MM.1S (cell line): ENCODE results near the gene BTRC.

Experiments used
- DNase-seq: peaks from one replicate; pipeline ENCODE4 v3.0.0-alpha.2; 2015
- H2AFZ ChIP-seq: fragments of 300-600 bp; sonication (generic); 2 replicates; pipeline ENCODE4 v1.6.0; 2016; ENCODE audit warnings: antibody characterized with exemption, low read length
- H3F3A ChIP-seq: fragments of 300-600 bp; sonication (generic); 2 replicates; pipeline ENCODE4 v1.6.1; 2016; ENCODE audit warnings: mild to moderate bottlenecking, antibody characterized with exemption, low read length, moderate library complexity, mixed read lengths; ENCODE audit not compliant: insufficient read depth
- H3K27ac ChIP-seq: fragments of 300-600 bp; sonication (generic); 2 replicates; pipeline ENCODE4 v1.5.1; 2016; ENCODE audit warnings: mild to moderate bottlenecking, low read length
- H3K27me3 ChIP-seq: fragments of 300-600 bp; sonication (generic); replicated peaks from 2 replicates; pipeline ENCODE4 v1.6.0; 2016; ENCODE audit warnings: low read length; ENCODE audit not compliant: insufficient read depth
- H3K36me3 ChIP-seq: fragments of 300-600 bp; sonication (generic); replicated peaks from 2 replicates; pipeline ENCODE4 v1.6.1; 2016; ENCODE audit warnings: mild to moderate bottlenecking, low read length, mixed read lengths; ENCODE audit not compliant: insufficient read depth
- H3K4me1 ChIP-seq: fragments of 300-600 bp; sonication (generic); 2 replicates; pipeline ENCODE4 v1.6.1; 2016; ENCODE audit warnings: low read length, mixed read lengths
- H3K4me2 ChIP-seq: fragments of 300-600 bp; sonication (generic); 2 replicates; pipeline ENCODE4 v1.6.0; 2016; ENCODE audit warnings: low read depth, low read length
- H3K4me3 ChIP-seq: fragments of 300-600 bp; sonication (generic); 2 replicates; pipeline ENCODE4 v1.5.1; 2016; ENCODE audit warnings: low read length, mixed read lengths
- H3K79me2 ChIP-seq: fragments of 300-600 bp; sonication (generic); 2 replicates; pipeline ENCODE4 v1.6.1; 2016; ENCODE audit warnings: mixed run types, low read length, mixed read lengths
- H3K9ac ChIP-seq: fragments of 300-600 bp; sonication (generic); 2 replicates; pipeline ENCODE4 v1.6.1; 2016; ENCODE audit warnings: low read length, mixed read lengths
- H3K9me2 ChIP-seq: fragments of 300-600 bp; sonication (generic); replicated peaks from 2 replicates; pipeline ENCODE4 v1.6.1; 2016; ENCODE audit warnings: mild to moderate bottlenecking, low read length, mixed read lengths; ENCODE audit not compliant: insufficient read depth
- H3K9me3 ChIP-seq: fragments of 300-600 bp; sonication (generic); replicated peaks from 2 replicates; pipeline ENCODE4 v1.6.1; 2016; ENCODE audit warnings: mild to moderate bottlenecking, low read length, mixed read lengths; ENCODE audit not compliant: insufficient read depth
- H4K20me1 ChIP-seq: fragments of 300-600 bp; sonication (generic); 2 replicates; pipeline ENCODE4 v1.6.1; 2016; ENCODE audit warnings: mild to moderate bottlenecking, low read length, moderate library complexity, mixed read lengths; ENCODE audit not compliant: insufficient read depth
- CTCF ChIP-seq: fragments of 300-600 bp; sonication (generic); IDR thresholded peaks from 2 replicates; pipeline ENCODE4 v1.5.1; 2016; ENCODE audit warnings: antibody characterized with exemption, low read length, mixed read lengths
- EZH2 ChIP-seq: fragments of 300-600 bp; sonication (generic); optimal IDR thresholded peaks from 2 replicates; pipeline ENCODE3; 2017; ENCODE audit warnings: low read depth, mild to moderate bottlenecking, antibody characterized with exemption, low read length, mixed read lengths
- EZH2phosphoT487 ChIP-seq: fragments of 300-600 bp; sonication (generic); IDR thresholded peaks from 2 replicates; pipeline ENCODE4 v1.6.1; 2018; ENCODE audit warnings: antibody characterized with exemption, low read length

The BTRC gene

DNA sequence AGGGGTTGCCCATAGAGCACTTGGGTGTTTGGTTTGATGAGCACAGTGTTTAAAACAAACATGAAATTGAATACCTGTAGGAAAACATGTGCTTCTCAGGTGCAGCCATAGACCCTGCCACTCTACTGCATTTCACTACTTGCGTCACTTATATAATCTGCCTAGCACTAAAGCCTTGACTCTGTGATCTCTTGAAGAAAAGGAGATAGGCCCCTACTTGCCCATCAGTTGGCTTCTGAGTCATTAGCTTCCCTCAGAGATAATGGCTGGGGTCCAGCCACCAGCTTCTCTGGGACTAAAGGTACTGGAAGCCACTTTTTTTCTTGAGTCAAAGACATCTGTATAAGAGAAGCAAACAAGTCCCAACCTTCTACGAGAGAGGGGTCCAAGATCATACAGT lies 45.9 kb upstream of the BTRC start:
- no peak for DNase-seq
- TF ChIP-seq EZH2phosphoT487 (no peak), EZH2 (no peak), CTCF (no peak)
- Histone ChIP-seq H2AFZ (no peak overlapping the region), H3K27ac (no peak overlapping the region), H4K20me1 (no peaks in the 10 kb centered on the region), H3K4me3 (no peak overlapping the region), H3K27me3 (peaks cover 6% of the 10 kb centered on the region; the same call in 1 of the 2 replicates), H3K9me3 (no peaks in the 10 kb centered on the region), H3K9me2 (no peaks in the 10 kb centered on the region), H3F3A (no peaks in the 10 kb centered on the region), H3K4me1 (no peaks in the 10 kb centered on the region), H3K79me2 (no peaks in the 10 kb centered on the region), H3K9ac (no peak overlapping the region), H3K36me3 (no peaks in the 10 kb centered on the region), H3K4me2 (no peak overlapping the region)

- no peak overlapping the region for H3K4me2 ChIP-seq
- no peak overlapping the region for H3K9ac ChIP-seq
- H2AFZ ChIP-seq, result no peak overlapping the region
- no peak overlapping the region for H3K27ac ChIP-seq
- H3K4me1 ChIP-seq, result no peaks in the 10 kb centered on the region
- no peak for TF ChIP-seq EZH2
- no peak for TF ChIP-seq EZH2phosphoT487
- no peak for TF ChIP-seq CTCF
- no peak overlapping the region for H3K4me3 ChIP-seq
- H3K79me2 ChIP-seq, result no peaks in the 10 kb centered on the region
- peaks cover 6% of the 10 kb centered on the region; the same call in 1 of the 2 replicates for H3K27me3 ChIP-seq
- H4K20me1 ChIP-seq, result no peaks in the 10 kb centered on the region
- no peaks in the 10 kb centered on the region for H3K9me2 ChIP-seq
- no peaks in the 10 kb centered on the region for H3K36me3 ChIP-seq
- H3F3A ChIP-seq, result no peaks in the 10 kb centered on the region
- no peaks in the 10 kb centered on the region for H3K9me3 ChIP-seq
- no peak for DNase-seq
These were observed 43.3 kb upstream of the BTRC start for GRCh38 chr10:101310529-101311184.

DNA sequence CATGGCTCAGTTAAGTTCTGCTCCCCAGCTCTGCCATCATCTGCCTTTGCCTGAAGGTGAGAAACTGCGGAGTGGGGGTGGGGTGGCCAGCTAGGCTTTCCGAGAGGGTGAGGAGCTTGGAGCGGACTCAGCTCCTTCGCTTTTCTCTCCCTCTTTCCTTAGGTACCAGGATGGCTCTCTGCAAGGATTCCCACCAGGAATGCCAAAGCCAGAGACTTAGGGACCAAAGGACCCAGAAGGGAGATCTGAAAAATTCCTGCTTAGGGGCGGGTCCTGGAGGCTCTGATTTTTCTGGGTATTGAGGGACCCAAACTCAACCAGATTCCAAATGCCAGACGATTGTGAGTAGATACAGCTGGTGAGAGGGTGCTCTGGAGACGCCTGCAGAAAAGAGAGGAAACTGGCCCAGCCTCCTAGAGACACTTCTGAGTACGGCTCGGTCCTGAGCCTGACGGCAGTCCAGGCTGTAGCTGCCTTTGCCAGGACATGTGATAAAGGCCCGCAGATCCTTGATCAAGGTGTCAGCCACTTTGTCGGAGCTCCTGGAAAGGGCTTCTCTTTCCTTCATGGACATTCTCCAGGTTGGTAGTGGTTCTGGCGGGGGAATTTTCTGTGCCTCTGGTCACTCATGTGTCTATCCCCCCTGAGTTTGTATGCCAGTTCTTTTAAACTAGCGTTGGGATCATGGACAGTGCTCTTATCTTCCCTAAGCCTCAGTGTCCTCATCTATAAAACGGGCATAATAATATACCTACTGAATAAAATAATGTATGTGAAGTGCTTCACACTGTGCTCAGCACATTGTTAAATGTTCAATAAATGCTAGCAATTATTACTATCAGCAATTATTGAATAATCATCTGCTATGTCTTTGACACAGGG lies 42.5 kb upstream of the BTRC start:
- no peak for DNase-seq

More for the DNA sequence above, 42.5 kb upstream of the BTRC start:
- no peak overlapping the region for H3K27ac ChIP-seq
- no peaks in the 10 kb centered on the region for H3K4me1 ChIP-seq
- H3K9me2 ChIP-seq, result no peaks in the 10 kb centered on the region
- H3K79me2 ChIP-seq, result no peaks in the 10 kb centered on the region
- H3K4me2 ChIP-seq, result no peak overlapping the region
- no peak overlapping the region for H2AFZ ChIP-seq
- H3F3A ChIP-seq, result no peaks in the 10 kb centered on the region
- H3K36me3 ChIP-seq, result no peaks in the 10 kb centered on the region
- no peak for TF ChIP-seq EZH2
- TF ChIP-seq CTCF, result no peak
- no peak for TF ChIP-seq EZH2phosphoT487
- no peak overlapping the region for H3K9ac ChIP-seq
- no peak overlapping the region for H3K4me3 ChIP-seq
- no peaks in the 10 kb centered on the region for H3K9me3 ChIP-seq
- no peaks in the 10 kb centered on the region for H4K20me1 ChIP-seq
- H3K27me3 ChIP-seq, result peaks cover 6% of the 10 kb centered on the region; the same call in 1 of the 2 replicates
